T-helper 2 cell treated with Interferon-gamma antibody and Interleukin-4, amounts not matched to agents 5 μg/mL and 100 μg/mL, for 36 hours (primary cell): Measurements from ENCODE around the gene POU6F2.

ENCODE experiments used
- DNase-seq: peaks from one replicate; pipeline ENCODE4 v3.0.0; 2021; ENCODE audit warnings: low spot score
- H3K27ac Mint-ChIP-seq: one replicate; pipeline ENCODE4 v1.8.0; 2021; ENCODE audit warnings: mild to moderate bottlenecking, mixed read lengths
- H3K27me3 Mint-ChIP-seq: one replicate; pipeline ENCODE4 v1.8.0; 2021; ENCODE audit warnings: low read depth, mixed read lengths
- H3K36me3 Mint-ChIP-seq: one replicate; pipeline ENCODE4 v1.8.0; 2021; ENCODE audit warnings: low read depth, mixed read lengths
- H3K4me1 Mint-ChIP-seq: one replicate; pipeline ENCODE4 v1.8.0; 2021; ENCODE audit warnings: low read depth, mixed read lengths
- H3K4me3 Mint-ChIP-seq: one replicate; pipeline ENCODE4 v1.8.0; 2022; ENCODE audit warnings: mild to moderate bottlenecking, moderate library complexity, mixed read lengths
- H3K9me3 Mint-ChIP-seq: one replicate; pipeline ENCODE4 v1.8.0; 2021; ENCODE audit warnings: mixed read lengths

POU6F2 gene

GRCh38 chr7:39094731-39095130 is 117.0 kb downstream of the POU6F2 start:
- H3K27me3 Mint-ChIP-seq: no peaks in the 10 kb centered on the region
- DNase-seq: no peak
- H3K4me3 Mint-ChIP-seq: no peak overlapping the region
- H3K4me1 Mint-ChIP-seq: no peaks in the 10 kb centered on the region
- no peaks in the 10 kb centered on the region for H3K36me3 Mint-ChIP-seq
- H3K9me3 Mint-ChIP-seq: no peaks in the 10 kb centered on the region
- no peak overlapping the region for H3K27ac Mint-ChIP-seq

- Mint-ChIP-seq H3K27ac (no peak overlapping the region), H3K27me3 (no peaks in the 10 kb centered on the region), H3K4me1 (no peaks in the 10 kb centered on the region), H3K36me3 (no peaks in the 10 kb centered on the region), H3K9me3 (no peaks in the 10 kb centered on the region), H3K4me3 (no peak overlapping the region)
- DNase-seq: no peak
Observed at GRCh38 chr7:39095875-39096619, 118.3 kb downstream of the POU6F2 start.

GRCh38 chr7:39098506-39098905 is 120.8 kb downstream of the POU6F2 start:
- H3K27ac Mint-ChIP-seq: no peak overlapping the region
- no peaks in the 10 kb centered on the region for H3K27me3 Mint-ChIP-seq
- DNase-seq: no peak
- no peak overlapping the region for H3K4me3 Mint-ChIP-seq
- H3K9me3 Mint-ChIP-seq: no peaks in the 10 kb centered on the region
- no peaks in the 10 kb centered on the region for H3K36me3 Mint-ChIP-seq
- H3K4me1 Mint-ChIP-seq: no peaks in the 10 kb centered on the region

- H3K36me3 Mint-ChIP-seq: no peaks in the 10 kb centered on the region
- no peaks in the 10 kb centered on the region for H3K9me3 Mint-ChIP-seq
- H3K4me3 Mint-ChIP-seq: no peak overlapping the region
- H3K27me3 Mint-ChIP-seq: no peaks in the 10 kb centered on the region
- DNase-seq: no peak
- no peaks in the 10 kb centered on the region for H3K4me1 Mint-ChIP-seq
- H3K27ac Mint-ChIP-seq: no peak overlapping the region
Observed at GRCh38 chr7:39099146-39099545, 121.4 kb downstream of the POU6F2 start.

- Mint-ChIP-seq H3K9me3 (no peaks in the 10 kb centered on the region), H3K4me3 (no peak overlapping the region), H3K27me3 (no peaks in the 10 kb centered on the region), H3K36me3 (no peaks in the 10 kb centered on the region), H3K27ac (no peak overlapping the region), H3K4me1 (no peaks in the 10 kb centered on the region)
- DNase-seq: no peak
Observed at GRCh38 chr7:39100270-39100669, 122.6 kb downstream of the POU6F2 start.

- Mint-ChIP-seq H3K4me1 (no peaks in the 10 kb centered on the region), H3K4me3 (no peak overlapping the region), H3K27ac (no peak overlapping the region), H3K36me3 (no peaks in the 10 kb centered on the region), H3K27me3 (no peaks in the 10 kb centered on the region), H3K9me3 (no peaks in the 10 kb centered on the region)
- no peak for DNase-seq
Observed at GRCh38 chr7:39102234-39102633, 124.5 kb downstream of the POU6F2 start.

- Mint-ChIP-seq H3K27ac (no peak overlapping the region), H3K36me3 (no peaks in the 10 kb centered on the region), H3K27me3 (no peaks in the 10 kb centered on the region), H3K4me1 (no peaks in the 10 kb centered on the region), H3K4me3 (no peak overlapping the region), H3K9me3 (no peaks in the 10 kb centered on the region)
- DNase-seq: no peak
Observed at GRCh38 chr7:39105720-39106119, 128.0 kb downstream of the POU6F2 start.

- Mint-ChIP-seq H3K27ac (no peak overlapping the region), H3K36me3 (no peaks in the 10 kb centered on the region)
Observed at GRCh38 chr7:39125846-39126245, 148.1 kb downstream of the POU6F2 start.

GRCh38 chr7:39127058-39127457 is 149.3 kb downstream of the POU6F2 start:
- Mint-ChIP-seq H3K4me1 (peaks cover 2% of the 10 kb centered on the region), H3K27ac (no peak overlapping the region), H3K36me3 (no peaks in the 10 kb centered on the region), H3K27me3 (no peaks in the 10 kb centered on the region), H3K4me3 (no peak overlapping the region), H3K9me3 (no peaks in the 10 kb centered on the region)
- DNase-seq: no peak

More at GRCh38 chr7:39125846-39126245, 148.1 kb downstream of the POU6F2 start:
- no peak for DNase-seq
- H3K9me3 Mint-ChIP-seq: no peaks in the 10 kb centered on the region
- no peaks in the 10 kb centered on the region for H3K27me3 Mint-ChIP-seq
- no peaks in the 10 kb centered on the region for H3K4me1 Mint-ChIP-seq
- H3K4me3 Mint-ChIP-seq: no peak overlapping the region

- DNase-seq: no peak
- Mint-ChIP-seq H3K4me1 (peaks cover 2% of the 10 kb centered on the region), H3K4me3 (no peak overlapping the region), H3K27me3 (no peaks in the 10 kb centered on the region), H3K27ac (no peak overlapping the region), H3K9me3 (no peaks in the 10 kb centered on the region), H3K36me3 (no peaks in the 10 kb centered on the region)
Observed at GRCh38 chr7:39128287-39128843, 150.7 kb downstream of the POU6F2 start.

GRCh38 chr7:39130274-39130673 is 152.6 kb downstream of the POU6F2 start:
- no peaks in the 10 kb centered on the region for H3K9me3 Mint-ChIP-seq
- H3K27ac Mint-ChIP-seq: no peak overlapping the region
- no peak for DNase-seq
- H3K4me3 Mint-ChIP-seq: no peak overlapping the region
- H3K36me3 Mint-ChIP-seq: no peaks in the 10 kb centered on the region
- H3K27me3 Mint-ChIP-seq: no peaks in the 10 kb centered on the region
- H3K4me1 Mint-ChIP-seq: peaks cover 2% of the 10 kb centered on the region

- no peaks in the 10 kb centered on the region for H3K27me3 Mint-ChIP-seq
- H3K27ac Mint-ChIP-seq: no peak overlapping the region
- no peaks in the 10 kb centered on the region for H3K36me3 Mint-ChIP-seq
- no peak for DNase-seq
- peak overlapping the region; percentile 37 for H3K4me3 Mint-ChIP-seq
- H3K9me3 Mint-ChIP-seq: no peaks in the 10 kb centered on the region
- H3K4me1 Mint-ChIP-seq: peaks cover 2% of the 10 kb centered on the region
Observed at GRCh38 chr7:39130857-39131526, 153.3 kb downstream of the POU6F2 start.

- Mint-ChIP-seq H3K9me3 (no peaks in the 10 kb centered on the region), H3K36me3 (no peaks in the 10 kb centered on the region), H3K27ac (no peak overlapping the region), H3K27me3 (no peaks in the 10 kb centered on the region), H3K4me1 (peaks cover 2% of the 10 kb centered on the region), H3K4me3 (no peak overlapping the region)
- DNase-seq: no peak
Observed at GRCh38 chr7:39132306-39132705, 154.6 kb downstream of the POU6F2 start.

- Mint-ChIP-seq H3K27me3 (no peaks in the 10 kb centered on the region), H3K4me1 (peaks cover 2% of the 10 kb centered on the region), H3K9me3 (no peaks in the 10 kb centered on the region), H3K36me3 (no peaks in the 10 kb centered on the region), H3K27ac (no peak overlapping the region), H3K4me3 (no peak overlapping the region)
- no peak for DNase-seq
Observed at GRCh38 chr7:39133088-39133487, 155.4 kb downstream of the POU6F2 start.
